AG04450 (cell line): Measurements from ENCODE around the gene URM1. TPM values are rescaled to one million over a fixed set of nuclear protein-coding genes. Genes with fewer than 3 reads are reported as not detected.
A peak's percentile ranks its signal among the peaks of the same experiment; 100 is the strongest.

Experiments
- CTCF ChIA-PET: fragments of 300-600, 350-600 bp; formaldehyde crosslinking; extraction: SDS; loops from one replicate; lab custom pipeline; 2022; ENCODE audit warnings: antibody characterized with exemption, inconsistent platforms; lab: Charles Lee
- POLR2A ChIA-PET: fragments of 350-600 bp; formaldehyde crosslinking; extraction: SDS; loops from one replicate; lab custom pipeline; 2021; ENCODE audit warnings: antibody characterized with exemption, inconsistent platforms; lab: Yijun Ruan, JAX
- DNase-seq: peaks from one replicate; pipeline ENCODE4 v3.0.0-alpha.2; 2011; ENCODE audit warnings: low read depth, low spot score
- H3K27ac ChIP-seq: one replicate; pipeline ENCODE4 v1.5.1; 2012; ENCODE audit warnings: low read depth, low read length, control low read depth
- H3K27me3 ChIP-seq: one replicate; pipeline ENCODE4 v1.6.0; 2012; ENCODE audit warnings: low read length; ENCODE audit not compliant: control insufficient read depth, insufficient read depth
- H3K4me3 ChIP-seq: 2 replicates; pipeline ENCODE4 v1.5.1; 2011; ENCODE audit warnings: mild to moderate bottlenecking, low read depth, low read length, control low read depth
- H3K9me3 ChIP-seq: 2 replicates; pipeline ENCODE4 v1.5.1; 2012; ENCODE audit warnings: low read length; ENCODE audit not compliant: control insufficient read depth, insufficient read depth
- CTCF ChIP-seq: IDR thresholded peaks from 2 replicates; pipeline ENCODE4 v1.5.1; 2011; ENCODE audit warnings: low read depth, low read length, control low read depth, inconsistent platforms
- polyA plus RNA-seq: library from polyadenylated mRNA; depleted of rRNA; stranded (reverse); fragments of >200 nt; gene quantifications from 2 replicates; pipeline ENCODE4 v1.2.3, GENCODE V29; 2011

URM1 gene
- polyA plus RNA-seq, 1 experiment, result 44.7 TPM

- ChIA-PET POLR2A (no interaction called here), CTCF (interaction anchor here (1.6 kb wide), 1 partner anchor 39 kb away, joined by 5 read pairs; no protein-coding TSS in a partner anchor)
- H3K9me3 ChIP-seq, result no peaks in the 10 kb centered on the region; the same call in 1 of the 2 replicates
- peak overlapping the region; percentile 97 for H3K4me3 ChIP-seq
- no peak for TF ChIP-seq CTCF
- no peak overlapping the region for H3K27ac ChIP-seq
- H3K27me3 ChIP-seq, result no peaks in the 10 kb centered on the region
- no peak for DNase-seq
Measured at GRCh38 chr9:128323791-128324190, 47.4 kb upstream of the URM1 start.

- ChIA-PET CTCF (interaction anchor here (1.6 kb wide), 1 partner anchor 38 kb away, joined by 5 read pairs; no protein-coding TSS in a partner anchor), POLR2A (no interaction called here)
- H3K4me3 ChIP-seq, result no peak overlapping the region
Measured at GRCh38 chr9:128324401-128324800, 46.8 kb upstream of the URM1 start.

GRCh38 chr9:128325629-128326028 lies 45.5 kb upstream of the URM1 start:
- POLR2A ChIA-PET, result no interaction called here
- Histone ChIP-seq H3K27ac (no peak overlapping the region), H3K27me3 (no peaks in the 10 kb centered on the region), H3K4me3 (no peak overlapping the region), H3K9me3 (no peaks in the 10 kb centered on the region; the same call in 1 of the 2 replicates)
- CTCF ChIA-PET, result no interaction called here
- no peak for TF ChIP-seq CTCF
- DNase-seq, result no peak

More at GRCh38 chr9:128324401-128324800, 46.8 kb upstream of the URM1 start:
- DNase-seq, result no peak
- no peaks in the 10 kb centered on the region for H3K27me3 ChIP-seq
- H3K9me3 ChIP-seq, result no peaks in the 10 kb centered on the region; the same call in 1 of the 2 replicates
- no peak for TF ChIP-seq CTCF
- H3K27ac ChIP-seq, result no peak overlapping the region

GRCh38 chr9:128333451-128333869 lies 37.7 kb upstream of the URM1 start:
- CTCF ChIA-PET, result no interaction called here
- no peak overlapping the region for H3K4me3 ChIP-seq
- no peaks in the 10 kb centered on the region for H3K9me3 ChIP-seq
- no peak for TF ChIP-seq CTCF
- POLR2A ChIA-PET, result interaction anchor here (1.4 kb wide), 1 partner anchor 28 kb away, joined by 3 read pairs; no protein-coding TSS in a partner anchor
- H3K27ac ChIP-seq, result no peak overlapping the region
- no peak for DNase-seq
- H3K27me3 ChIP-seq, result no peaks in the 10 kb centered on the region

- POLR2A ChIA-PET, result no interaction called here
- CTCF ChIA-PET, result no interaction called here
Measured at GRCh38 chr9:128335161-128335560, 36.0 kb upstream of the URM1 start.

More at GRCh38 chr9:128335161-128335560, 36.0 kb upstream of the URM1 start:
- TF ChIP-seq CTCF, result no peak
- Histone ChIP-seq H3K27ac (no peak overlapping the region), H3K27me3 (no peaks in the 10 kb centered on the region), H3K4me3 (no peak overlapping the region), H3K9me3 (no peaks in the 10 kb centered on the region)
- DNase-seq, result no peak
